Endothelial cell of umbilical vein (primary cell): ENCODE data around the gene LILRA2. TPM values are rescaled to one million over a fixed set of nuclear protein-coding genes. Genes with fewer than 3 reads are reported as not detected.
"Not testable (repeated sequence)": the region's sequence is repeated elsewhere in the genome, so short reads cannot be mapped to it uniquely, and the experiment has no call there.

Experiments used
- BruUV-seq: library from RNA; stranded (reverse); fragments of 400-500 nt; replicated peaks from 2 replicates; lab custom pipeline; 2021; lab: Mats Ljungman, UMichigan
- CTCF ChIA-PET: fragments of 300-600, 350-600 bp; sonication (Branson Sonifier 250); formaldehyde crosslinking; loops from one replicate; lab custom pipeline; 2021; ENCODE audit warnings: antibody characterized with exemption, inconsistent platforms; lab: Charles Lee
- POLR2A ChIA-PET: fragments of 300-600, 350-600 bp; sonication (Branson Sonifier 250); formaldehyde crosslinking; loops from one replicate; lab custom pipeline; 2021; ENCODE audit warnings: antibody characterized with exemption, inconsistent platforms; lab: Charles Lee
- DNase-seq: peaks from one replicate; pipeline ENCODE4 v3.0.0-alpha.2; 2011; ENCODE audit warnings: low read depth, low spot score
- FAIRE-seq: peaks from 2 replicates; lab custom pipeline; 2011; peaks lifted over from hg19 to GRCh38; lab: Jason Lieb, UNC
- H2AFZ ChIP-seq: 2 replicates; pipeline ENCODE4 v1.6.0; 2012; ENCODE audit warnings: low read depth, low read length, control low read depth, inconsistent platforms
- H3K27ac ChIP-seq: 2 replicates; pipeline ENCODE4 v1.5.1; 2011; ENCODE audit warnings: low read depth, mild to moderate bottlenecking, control low read depth, low read length, moderate library complexity; ENCODE audit not compliant: insufficient read depth
- H3K27me3 ChIP-seq, 2 experiments: 2 replicates each; pipeline versions ENCODE4 v1.6.0 to v1.6.1; 2011; ENCODE audit warnings: low read length in 2 of 2, mixed read lengths in 1 of 2; ENCODE audit not compliant: control insufficient read depth in 2 of 2, insufficient read depth in 2 of 2
- H3K36me3 ChIP-seq, 2 experiments: 2 replicates in 1 of 2; 3 replicates in 1 of 2; pipeline ENCODE4 v1.5.1; 2011; ENCODE audit warnings: low read length in 2 of 2, mild to moderate bottlenecking in 1 of 2, moderate library complexity in 1 of 2; ENCODE audit not compliant: control insufficient read depth in 2 of 2, insufficient read depth in 2 of 2; ENCODE audit errors: extremely low read depth in 1 of 2
- H3K4me1 ChIP-seq: 3 replicates; pipeline ENCODE4 v1.5.1; 2011; ENCODE audit warnings: mild to moderate bottlenecking, low read length; ENCODE audit not compliant: control insufficient read depth, insufficient read depth; ENCODE audit errors: extremely low read depth
- H3K4me2 ChIP-seq: 2 replicates; pipeline ENCODE4 v1.6.1; 2011; ENCODE audit warnings: low read length, control low read depth, mixed read lengths; ENCODE audit not compliant: insufficient read depth
- H3K4me3 ChIP-seq, 3 experiments: fragments of 200-600 bp in 1 of 3; sonication (generic), shearing (Covaris generic) in 1 of 3; replicated peaks in 1 of 3; 2 replicates each; pipeline ENCODE4 v1.5.1; 2011 to 2016; ENCODE audit warnings: control low read depth in 3 of 3, low read length in 3 of 3, mild to moderate bottlenecking in 2 of 3, inconsistent platforms in 1 of 3, low read depth in 1 of 3, moderate library complexity in 1 of 3; ENCODE audit not compliant: insufficient read depth in 1 of 3
- H3K79me2 ChIP-seq: 2 replicates; pipeline ENCODE4 v1.6.0; 2012; ENCODE audit warnings: low read length, inconsistent platforms; ENCODE audit not compliant: control insufficient read depth, insufficient read depth
- H3K9ac ChIP-seq: replicated peaks from 2 replicates; pipeline ENCODE3; 2011; ENCODE audit warnings: low read length, control low read depth; ENCODE audit not compliant: insufficient read depth; ENCODE audit errors: extremely low read depth
- H3K9me1 ChIP-seq: replicated peaks from 3 replicates; pipeline ENCODE4 v1.6.0; 2011; ENCODE audit warnings: mild to moderate bottlenecking, low read length; ENCODE audit not compliant: control insufficient read depth, insufficient read depth; ENCODE audit errors: extremely low read depth
- H3K9me3 ChIP-seq: replicated peaks from 2 replicates; pipeline ENCODE4 v1.5.1; 2012; ENCODE audit warnings: low read length, inconsistent platforms; ENCODE audit not compliant: control insufficient read depth, insufficient read depth
- H4K20me1 ChIP-seq: replicated peaks from 2 replicates; pipeline ENCODE3; 2011; ENCODE audit warnings: mild to moderate bottlenecking, low read length; ENCODE audit not compliant: control insufficient read depth, insufficient read depth; ENCODE audit errors: extremely low read depth
- CTCF ChIP-seq, 2 donors: IDR thresholded peaks; 1 replicate in 1 of 2; 2 replicates in 1 of 2; pipeline ENCODE4 v1.5.1; 2011; ENCODE audit warnings: low read length in 2 of 2, mild to moderate bottlenecking in 2 of 2, moderate library complexity in 2 of 2, control low read depth in 1 of 2, inconsistent platforms in 1 of 2, low read depth in 1 of 2; ENCODE audit not compliant: insufficient read depth in 1 of 2; ENCODE audit errors: extremely low read depth in 1 of 2
- EZH2 ChIP-seq: IDR thresholded peaks from 2 replicates; pipeline ENCODE4 v1.6.1; 2012; ENCODE audit warnings: borderline replicate concordance, low read depth, mild to moderate bottlenecking, moderate library complexity, low read length, inconsistent platforms; ENCODE audit not compliant: severe bottlenecking
- FOS ChIP-seq: IDR thresholded peaks from 2 replicates; pipeline ENCODE4 v1.6.1; 2011; ENCODE audit warnings: mild to moderate bottlenecking, low read length, moderate library complexity, borderline replicate concordance; ENCODE audit not compliant: insufficient read depth
- GATA2 ChIP-seq: IDR thresholded peaks from 2 replicates; pipeline ENCODE4 v1.7.0; 2011; ENCODE audit warnings: low read depth, mild to moderate bottlenecking, moderate library complexity, mixed read lengths, low read length; ENCODE audit not compliant: insufficient read length, insufficient read depth
- JUN ChIP-seq: IDR thresholded peaks from 2 replicates; pipeline ENCODE4 v1.6.1; 2011; ENCODE audit warnings: borderline replicate concordance, low read depth; ENCODE audit not compliant: insufficient read length, insufficient read depth
- MYC ChIP-seq: IDR thresholded peaks from one replicate; pipeline ENCODE4 v1.6.1; 2011; ENCODE audit warnings: mild to moderate bottlenecking, low read depth, low read length
- POLR2A ChIP-seq: IDR thresholded peaks from 2 replicates; pipeline ENCODE4 v1.6.1; 2012; ENCODE audit warnings: low read depth, mild to moderate bottlenecking, control low read depth, low read length
- POLR2AphosphoS5 ChIP-seq: IDR thresholded peaks from 2 replicates; pipeline ENCODE4 v1.6.1; 2012; ENCODE audit warnings: low read depth, mild to moderate bottlenecking, control low read depth, low read length, moderate library complexity; ENCODE audit not compliant: insufficient read depth
- dilution Hi-C: fragments of 300-500 bp; cut with MboI; formaldehyde crosslinking; loops from one replicate; pipeline ENCODE4 v1.15.0; 2019; ENCODE audit warnings: low sequenced_read_pairs; ENCODE audit not compliant: extremely low pct_ligation_motif_present
- intact Hi-C: fragments of 100-400 bp; cut with micrococcal nuclease; formaldehyde crosslinking; loops from one replicate; pipeline ENCODE4 v1.10.0; 2022
- polyA plus RNA-seq, 4 experiments: library from polyadenylated mRNA; depleted of rRNA in 3 of 4; stranded (reverse) in 3 of 4; unstranded in 1 of 4; fragments of >200 nt; gene quantifications; 2 replicates each; pipeline versions ENCODE4 v1.2.1 to v1.2.3, GENCODE V29; 2011 to 2012; ENCODE audit warnings: missing spikeins in 1 of 4
- total RNA-seq: library from RNA; stranded (reverse); gene quantifications from 2 replicates; pipeline ENCODE4 v1.2.3, GENCODE V29; 2021
- TF ChIP-seq, protein P1 (sequence below): IDR thresholded peaks from 2 replicates; pipeline ENCODE4 v1.6.1; 2011; ENCODE audit not compliant: insufficient read depth, insufficient read length

Gene LILRA2
- total and polyA plus RNA-seq, 2 donors (not counting 3 experiments of a cell fraction or from before 2014, with no cell fraction given), result not detected

GRCh38 chr19:54570316-54570715 lies 3.3 kb upstream of the LILRA2 start:
- TF ChIP-seq POLR2AphosphoS5 (no peak), JUN (no peak), EZH2 (no peak), POLR2A (no peak), CTCF (IDR thresholded peaks at IDR 0.05; ENCODE audit: extremely low read depth in 1 of 2, insufficient read depth in 1 of 2, low read depth in 1 of 2, low read length in 2 of 2) (no peak), GATA2 (no peak), MYC (no peak), FOS (no peak)
- TF ChIP-seq, protein P1, sequence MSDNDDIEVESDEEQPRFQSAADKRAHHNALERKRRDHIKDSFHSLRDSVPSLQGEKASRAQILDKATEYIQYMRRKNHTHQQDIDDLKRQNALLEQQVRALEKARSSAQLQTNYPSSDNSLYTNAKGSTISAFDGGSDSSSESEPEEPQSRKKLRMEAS, result no peak
- no peaks in the 10 kb centered on the region for H3K36me3 ChIP-seq
- H3K9ac ChIP-seq, result no peak overlapping the region
- CTCF ChIA-PET, result no interaction called here
- no peak overlapping the region for H3K27ac ChIP-seq
- H2AFZ ChIP-seq, result no peak overlapping the region
- no peak overlapping the region for H3K4me2 ChIP-seq
- DNase-seq (no peak), FAIRE-seq (no peak)
- H3K4me3 ChIP-seq, result no peak overlapping the region
- intact Hi-C loops (no loop called here), dilution Hi-C loops (no loop called here)
- no peaks in the 10 kb centered on the region for H3K27me3 ChIP-seq
- H3K9me1 ChIP-seq, result no peaks in the 10 kb centered on the region
- no TSS peak for BruUV-seq
- no peaks in the 10 kb centered on the region for H3K4me1 ChIP-seq
- H3K9me3 ChIP-seq, result no peaks in the 10 kb centered on the region
- POLR2A ChIA-PET, result no interaction called here
- no peaks in the 10 kb centered on the region for H3K79me2 ChIP-seq
- H4K20me1 ChIP-seq, result no peaks in the 10 kb centered on the region

DNA sequence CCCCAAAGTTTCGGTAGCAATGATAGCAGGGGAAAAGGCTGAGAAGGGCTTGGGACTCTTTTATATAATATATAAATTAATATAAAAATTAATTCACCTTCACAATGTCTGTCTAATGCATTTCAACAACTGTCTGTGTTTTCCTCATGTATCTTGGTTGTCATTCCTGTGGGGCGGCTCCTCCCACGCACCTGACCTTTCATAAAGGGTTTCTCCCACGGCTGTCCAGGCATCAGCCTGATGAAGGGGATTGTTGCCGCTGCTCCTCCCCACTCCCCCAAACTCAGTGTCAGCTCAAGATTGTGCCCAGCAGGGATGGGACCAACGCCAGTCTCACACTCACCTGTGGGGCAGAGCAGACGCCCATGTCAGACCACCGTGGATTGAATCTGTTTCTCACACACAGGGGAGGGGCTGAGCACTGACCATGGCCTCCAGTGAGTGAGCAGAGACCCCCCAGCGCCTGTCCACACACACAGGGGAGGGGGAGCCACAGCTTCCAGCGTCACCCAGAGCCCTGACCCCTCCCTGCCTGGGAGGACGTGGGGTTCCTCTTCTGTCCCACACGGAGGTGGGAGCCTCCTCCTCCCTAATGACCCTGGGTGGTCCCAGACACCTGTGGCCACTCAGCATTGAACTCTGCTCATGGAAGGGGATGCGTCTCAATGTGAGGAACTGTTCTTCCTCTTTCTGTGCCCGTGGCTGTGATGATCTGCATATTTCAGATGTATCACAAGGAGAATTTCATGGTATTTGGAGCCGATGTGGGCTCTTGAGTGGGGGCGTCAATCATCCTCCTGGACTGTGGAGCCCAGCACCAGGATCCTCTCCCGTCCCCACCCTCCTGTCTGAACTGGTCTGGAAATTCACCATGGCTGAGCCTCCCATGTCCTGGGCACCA lies 1.6 kb upstream of the LILRA2 start:
- H3K4me2 ChIP-seq, intact Hi-C loops, H4K20me1 ChIP-seq, POLR2A ChIA-PET, H3K27ac ChIP-seq, H3K9ac ChIP-seq, H2AFZ ChIP-seq, H3K4me1 ChIP-seq, H3K36me3 ChIP-seq, H3K9me1 ChIP-seq, dilution Hi-C loops, FAIRE-seq, BruUV-seq, H3K9me3 ChIP-seq, H3K4me3 ChIP-seq, DNase-seq, CTCF ChIA-PET, H3K27me3 ChIP-seq, H3K79me2 ChIP-seq: not testable (repeated sequence)
